NB4 (cell line): ENCODE measurements around the gene LMNA.

Experiments
- CTCF ChIP-seq: IDR thresholded peaks from one replicate; pipeline ENCODE4 v1.5.1; 2012; ENCODE audit warnings: low read depth, low read length
- POLR2A ChIP-seq: IDR thresholded peaks from 2 replicates; pipeline ENCODE4 v1.6.1; 2011; ENCODE audit warnings: mild to moderate bottlenecking; ENCODE audit not compliant: insufficient read length; ENCODE audit errors: extremely low read depth

GRCh38 chr1:156130578-156130942 lies 16.0 kb downstream of the LMNA start:
- TF ChIP-seq CTCF (no peak), POLR2A (no peak)
